HG03342 (cell line): Measurements from ENCODE around the gene MRPS27.
A peak's percentile ranks its signal among the peaks of the same experiment; 100 is the strongest.
"Not testable (repeated sequence)": the region's sequence is repeated elsewhere in the genome, so short reads cannot be mapped to it uniquely, and the experiment has no call there.

ENCODE experiments used
- ATAC-seq: cut with Tn5 transposase; IDR thresholded peaks from one replicate; pipeline ENCODE4 v1.9.1; 2021; ENCODE audit warnings: mild to moderate bottlenecking, moderate library complexity; ENCODE audit not compliant: unreplicated experiment

Gene MRPS27

DNA sequence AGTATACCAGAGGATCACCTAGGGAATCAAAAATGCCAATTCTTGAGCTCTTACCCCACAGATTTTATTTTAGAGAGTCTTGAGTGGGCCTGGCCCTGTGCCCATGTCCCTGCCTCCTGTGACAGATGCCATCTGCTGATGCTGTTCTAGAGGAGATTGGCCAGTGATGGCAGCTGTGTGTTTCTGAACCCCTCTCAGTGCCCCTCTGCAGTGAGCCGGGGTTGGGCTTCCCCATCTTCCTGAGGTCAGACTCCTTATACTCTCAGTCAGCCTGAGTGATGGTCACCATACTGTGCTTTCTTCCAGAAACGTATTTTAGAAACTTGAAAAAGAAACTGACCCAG, 6.2 kb upstream of the MRPS27 start:
- ATAC-seq, result no peak

DNA sequence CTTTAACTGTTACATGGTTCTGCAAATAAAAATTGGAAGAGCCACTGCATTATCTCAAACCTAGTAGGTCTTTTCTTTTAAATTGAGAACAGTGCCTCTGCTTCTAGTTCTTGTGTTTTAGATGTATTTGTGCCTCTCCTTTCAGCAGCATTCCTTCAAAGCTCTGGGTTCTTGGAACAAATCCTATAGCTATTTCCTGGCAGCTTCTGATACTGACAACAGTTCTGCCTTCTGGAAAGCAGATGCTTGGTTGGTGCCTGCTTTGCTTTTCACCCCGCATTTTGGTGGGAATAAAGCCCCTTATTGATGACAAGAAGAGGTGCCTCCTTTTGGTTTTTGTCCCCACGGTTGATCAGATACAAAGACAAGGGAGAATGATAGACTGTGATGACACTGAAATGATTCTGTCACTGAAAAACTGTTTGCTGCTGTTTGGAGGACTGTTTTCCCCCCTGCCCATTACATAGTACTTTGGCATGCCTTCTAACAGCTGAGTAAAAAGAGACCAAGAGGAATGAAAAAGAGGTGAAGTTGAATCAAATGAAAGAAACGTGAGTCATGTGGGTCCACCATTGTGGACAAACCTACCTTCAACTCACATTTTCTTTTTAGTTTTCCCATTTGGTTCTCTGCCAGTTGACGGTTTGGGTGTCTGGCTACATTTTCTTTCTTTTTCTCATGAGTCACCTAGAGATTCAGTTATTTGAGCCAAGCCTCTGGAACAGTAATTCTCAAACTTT, 5.7 kb upstream of the MRPS27 start:
- no peak for ATAC-seq

DNA sequence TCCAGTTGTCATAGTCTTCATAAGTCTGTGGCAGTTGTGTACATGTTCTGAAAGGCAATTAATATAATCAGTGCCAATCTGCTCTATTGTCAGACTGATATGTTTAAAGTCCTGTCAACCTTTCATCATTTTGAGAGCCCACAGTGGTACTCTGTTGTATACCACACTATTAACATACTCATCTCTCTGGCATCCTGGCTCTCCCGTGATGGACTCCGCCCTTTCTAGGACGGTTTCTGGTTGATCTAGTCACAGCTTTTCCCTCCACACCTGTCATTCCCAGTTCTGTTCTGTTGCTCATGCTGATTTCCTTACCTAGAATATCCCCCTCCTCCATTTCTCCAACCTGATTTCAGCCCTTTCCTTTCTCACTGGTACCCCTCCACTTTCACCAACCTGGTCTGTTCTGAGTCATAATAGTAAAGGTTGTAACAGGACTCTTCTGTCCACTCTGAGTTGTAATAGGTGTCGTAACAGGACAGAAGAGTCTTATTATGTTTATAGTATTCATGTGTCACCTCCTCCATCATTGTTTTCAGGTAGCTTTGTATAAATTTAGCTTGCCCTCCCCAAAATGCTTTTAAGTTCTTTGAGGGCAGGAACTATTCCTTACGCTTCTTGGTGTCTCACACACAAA, 4.3 kb upstream of the MRPS27 start:
- no peak for ATAC-seq

DNA sequence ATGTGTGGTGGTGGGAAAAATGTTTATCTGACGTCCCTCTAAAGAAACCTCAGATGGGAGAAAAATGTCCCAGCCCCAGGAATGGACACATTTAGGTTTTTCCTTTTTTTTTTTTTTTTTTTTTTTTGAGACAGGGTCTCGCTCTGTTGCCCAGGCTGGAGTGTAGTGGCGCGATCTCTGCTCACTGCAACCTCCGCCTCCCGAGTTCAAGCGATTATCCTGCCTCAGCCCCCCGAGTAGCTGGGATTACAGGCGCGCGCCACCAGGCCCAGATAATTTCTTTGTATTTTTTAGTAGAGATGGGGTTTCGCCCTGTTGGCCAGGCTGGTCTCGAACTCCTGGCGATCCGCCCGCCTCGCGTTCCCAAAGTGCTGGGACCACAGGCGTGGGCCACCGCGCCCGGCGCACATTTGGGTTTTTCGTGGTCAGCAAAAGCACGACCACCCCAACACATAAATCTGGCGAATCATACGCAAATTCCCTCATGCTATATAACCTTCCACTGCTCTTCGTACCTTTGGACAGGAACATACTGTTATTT, 535 bp downstream of the MRPS27 start:
- ATAC-seq, result not testable (repeated sequence)

DNA sequence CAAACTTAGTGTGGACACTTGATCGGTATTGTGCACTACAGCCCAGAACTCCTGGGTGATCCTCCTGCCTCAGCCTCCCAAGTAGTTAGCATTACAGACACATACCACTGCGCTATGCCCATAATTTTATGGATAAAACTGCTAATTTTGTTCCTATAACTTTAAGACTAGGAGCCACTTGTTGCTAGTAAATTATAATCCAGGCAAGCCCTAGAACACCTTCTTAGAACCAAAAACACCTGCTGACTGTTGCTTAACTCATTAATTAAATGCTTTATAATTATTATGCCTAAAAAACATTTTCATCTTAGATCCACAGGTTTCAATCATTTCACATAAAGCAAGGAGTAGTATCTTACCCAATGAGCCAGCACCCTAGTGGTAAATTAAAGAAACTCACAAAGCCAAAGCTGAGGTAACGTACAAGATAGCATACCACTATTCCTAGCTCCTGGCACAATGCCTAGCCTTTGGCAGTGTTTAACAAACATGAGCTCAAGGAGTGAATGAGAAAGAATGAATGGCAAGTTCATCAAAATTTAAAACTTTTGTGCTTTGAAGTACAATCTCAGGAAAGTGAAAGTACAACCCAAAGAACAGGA, 5.4 kb downstream of the MRPS27 start:
- ATAC-seq, result no peak

DNA sequence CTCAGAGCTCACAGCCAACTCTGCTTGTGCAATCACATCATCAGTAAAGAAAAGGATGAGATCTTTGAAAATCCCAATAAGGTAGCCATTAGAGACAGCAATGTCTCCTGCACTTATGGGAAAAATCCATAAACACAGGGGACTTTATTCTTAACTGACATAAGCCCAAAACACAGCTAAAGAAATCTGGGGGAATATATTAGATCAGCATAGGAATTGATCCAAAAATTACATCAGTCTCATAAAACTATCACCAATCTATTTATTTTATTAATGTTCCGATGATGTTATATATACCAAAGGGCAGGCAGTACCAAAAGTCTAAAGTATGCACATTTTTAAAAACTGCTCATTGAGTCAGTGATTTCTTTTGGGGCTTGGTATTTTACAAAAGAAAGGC, 6.9 kb downstream of the MRPS27 start:
- ATAC-seq, result no peak

DNA sequence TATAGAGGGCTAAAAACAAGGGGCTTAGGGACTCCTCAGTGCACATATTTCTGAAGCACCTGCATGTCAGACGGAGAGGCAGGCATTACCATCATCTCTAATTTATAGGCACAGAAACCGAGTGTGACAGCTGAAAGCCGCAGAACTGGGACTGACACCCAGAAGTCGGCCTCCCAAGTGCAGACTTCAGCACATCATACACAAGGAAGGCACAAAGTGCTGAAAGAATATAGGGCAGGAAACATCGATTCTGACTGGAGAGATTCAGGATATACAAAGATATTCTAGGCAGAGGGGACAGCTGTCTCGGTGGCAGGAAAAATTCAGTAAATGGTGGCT, 11.2 kb downstream of the MRPS27 start:
- ATAC-seq, result no peak

DNA sequence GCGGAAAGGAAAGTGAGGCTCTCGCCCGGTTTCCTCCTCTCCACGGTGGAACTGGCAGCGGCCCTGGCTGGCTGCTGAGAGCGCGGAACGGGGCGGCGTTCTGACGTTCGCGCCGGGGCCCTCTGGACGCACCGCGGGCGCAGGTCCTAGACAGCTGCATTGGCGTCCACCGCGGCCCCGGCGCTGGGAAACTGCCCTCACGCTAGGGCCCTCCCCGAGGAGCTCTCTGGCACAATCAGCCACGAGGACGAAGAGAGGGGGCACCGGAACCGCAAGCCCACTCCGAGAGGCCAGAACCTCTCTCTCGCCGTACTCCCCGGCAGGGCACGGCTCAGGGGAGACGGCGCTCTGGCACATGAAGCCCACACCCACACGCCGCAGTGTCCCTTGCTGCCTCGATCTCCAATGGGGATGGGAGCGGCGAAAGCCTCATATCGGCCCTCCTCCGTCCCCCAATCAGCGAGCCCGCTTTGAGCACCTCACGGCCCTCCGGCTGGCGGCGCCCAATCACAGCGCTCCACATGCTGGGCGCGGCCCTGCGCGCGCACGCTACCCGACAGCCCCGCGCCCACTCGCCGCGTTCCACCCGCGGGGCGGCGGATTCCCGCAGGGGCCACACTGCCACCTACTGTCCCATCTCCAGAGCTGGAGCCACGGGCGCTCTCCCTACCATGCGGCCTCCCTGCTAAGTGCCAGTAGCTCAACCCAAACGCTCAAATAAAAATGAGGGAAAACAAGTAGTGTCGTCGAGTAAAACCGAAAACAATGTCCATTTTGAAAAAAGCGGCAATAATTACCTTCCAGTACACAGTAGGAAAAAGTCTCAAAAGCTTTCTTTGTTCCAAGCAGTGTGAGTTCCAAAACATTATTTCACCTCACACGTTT, 11.8 kb downstream of the MRPS27 start:
- peak; percentile 91 for ATAC-seq

DNA sequence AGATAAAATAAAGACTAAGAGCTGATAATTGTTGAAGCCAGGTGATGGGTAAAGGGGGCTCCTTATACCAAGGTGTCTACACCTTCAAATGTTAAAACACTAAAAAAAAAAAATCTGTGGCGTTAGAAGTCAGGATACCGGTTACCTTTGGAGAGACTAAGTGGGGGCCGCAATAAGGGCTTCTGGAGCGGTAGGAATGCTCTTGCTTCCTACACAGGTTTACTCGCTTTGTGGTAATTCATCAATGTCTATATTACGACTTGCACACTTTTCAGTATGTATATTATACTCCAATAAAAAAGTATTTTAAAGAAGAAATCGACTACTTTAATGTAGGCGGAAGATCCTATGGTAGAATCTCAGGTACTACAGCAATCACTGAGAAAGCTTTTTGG, 12.5 kb downstream of the MRPS27 start:
- ATAC-seq, result no peak

DNA sequence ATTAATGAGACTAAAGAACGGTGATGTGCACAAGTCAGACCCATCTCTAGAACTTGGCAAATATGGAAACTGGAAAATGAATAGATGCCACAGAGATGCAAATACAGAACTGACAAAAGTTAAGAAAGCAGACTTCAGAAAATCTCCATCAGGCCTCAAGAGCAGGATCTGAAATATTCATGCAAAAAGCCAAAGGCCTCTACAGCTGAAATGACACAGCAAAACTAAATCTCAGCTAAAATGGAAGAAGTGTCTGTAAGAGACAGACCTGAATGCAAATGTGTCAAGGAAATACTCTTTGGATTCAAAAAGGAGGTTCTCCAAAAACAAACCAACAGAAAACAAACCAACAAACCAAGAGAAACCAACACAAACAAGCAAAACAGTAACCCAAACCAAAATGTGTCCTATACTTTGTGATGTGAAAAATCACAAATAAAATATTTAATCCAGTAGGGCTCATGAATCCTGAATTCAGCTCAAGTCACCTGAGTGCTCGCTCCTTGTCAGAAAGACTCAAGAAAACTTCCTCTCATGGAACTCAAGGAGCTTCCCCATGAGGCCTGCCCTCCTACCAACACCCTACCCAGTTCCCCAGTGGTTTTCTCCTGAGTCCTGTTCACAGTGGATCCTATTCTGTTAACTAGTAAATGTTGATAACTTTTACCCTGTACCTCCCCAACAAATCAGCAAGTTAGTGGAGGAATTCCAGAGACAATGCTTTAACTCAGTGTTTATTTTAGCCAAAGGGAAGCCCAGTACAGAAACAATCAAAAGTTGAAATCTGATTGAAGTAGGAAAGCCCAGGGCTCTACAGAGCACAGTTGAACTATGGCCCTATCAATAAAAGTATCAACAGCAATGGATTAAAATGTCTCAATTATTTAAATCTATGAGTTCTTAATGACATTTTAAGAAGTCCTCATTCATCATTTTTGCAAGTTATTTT, 14.6 kb downstream of the MRPS27 start:
- ATAC-seq, result no peak

DNA sequence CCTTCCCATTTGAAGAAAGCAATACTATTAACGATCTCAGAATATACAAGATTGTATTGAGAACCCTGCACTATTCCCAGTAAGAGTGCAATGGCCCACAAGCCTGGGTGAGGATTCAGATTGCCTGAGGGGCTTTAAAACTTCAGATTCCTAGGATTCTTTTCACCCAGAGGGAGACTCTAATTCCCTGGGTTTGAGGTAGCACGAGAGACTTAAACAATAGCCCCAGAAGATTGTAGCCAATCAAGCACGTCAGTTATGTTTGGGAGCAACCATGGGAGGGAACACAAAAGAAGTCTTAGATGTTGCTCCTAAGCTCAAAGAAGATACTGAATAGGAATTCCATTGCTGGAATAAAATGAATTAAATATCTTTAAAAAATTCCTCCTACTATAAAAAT, 17.9 kb downstream of the MRPS27 start:
- ATAC-seq, result no peak

DNA sequence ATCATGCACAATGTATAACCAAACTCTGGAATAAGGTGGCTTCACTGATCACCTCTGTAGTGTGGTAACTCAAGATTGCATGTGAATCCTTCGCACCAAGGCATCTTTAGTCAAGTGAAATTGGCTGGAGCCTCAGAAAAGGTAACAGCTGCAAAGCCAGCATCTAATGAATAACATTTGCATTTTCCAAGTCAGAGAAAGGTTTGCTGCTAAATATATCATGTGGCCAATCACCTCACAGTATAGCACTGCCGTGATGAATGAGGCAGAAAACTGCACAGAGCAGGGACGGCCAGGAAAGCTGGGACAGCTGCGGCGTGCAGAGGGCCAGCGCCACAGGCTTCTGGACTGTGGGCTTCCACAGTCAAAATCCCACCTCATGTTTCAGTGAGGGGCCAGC, 18.5 kb downstream of the MRPS27 start:
- peak; percentile 71 for ATAC-seq

DNA sequence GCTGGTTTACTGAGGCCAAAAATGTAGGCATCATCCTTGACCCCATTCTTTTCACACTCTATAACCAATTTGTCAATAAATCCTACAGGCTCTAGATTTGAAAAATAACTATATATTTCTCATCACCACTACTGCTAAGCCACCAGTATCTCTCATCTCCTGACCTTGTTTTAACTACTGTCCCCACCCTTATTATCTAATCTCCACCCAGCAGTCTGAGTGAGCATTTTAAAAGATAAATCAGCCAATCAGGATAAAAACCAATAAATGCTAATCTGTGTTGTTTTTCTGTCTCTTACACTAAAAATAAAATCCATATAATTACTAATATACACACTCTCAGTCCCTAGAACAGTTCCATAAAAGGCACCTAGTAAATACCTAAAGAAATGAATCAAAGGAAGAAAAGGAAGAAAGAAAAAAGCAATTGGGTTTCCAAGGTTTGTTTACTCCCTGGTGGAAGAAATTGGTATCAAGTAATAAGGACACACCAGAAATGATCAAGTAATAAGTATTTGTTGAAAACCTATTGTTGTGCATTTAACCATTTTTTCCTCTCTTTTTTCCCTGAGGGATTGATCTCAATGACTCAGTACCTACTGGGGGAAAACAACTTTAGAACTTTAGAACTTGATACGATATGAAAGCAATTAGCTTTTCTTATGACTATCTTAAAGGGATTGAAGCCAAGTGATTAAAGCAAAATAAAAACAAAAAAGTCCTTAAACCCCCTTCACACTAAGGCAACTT, 19.3 kb downstream of the MRPS27 start:
- no peak for ATAC-seq

DNA sequence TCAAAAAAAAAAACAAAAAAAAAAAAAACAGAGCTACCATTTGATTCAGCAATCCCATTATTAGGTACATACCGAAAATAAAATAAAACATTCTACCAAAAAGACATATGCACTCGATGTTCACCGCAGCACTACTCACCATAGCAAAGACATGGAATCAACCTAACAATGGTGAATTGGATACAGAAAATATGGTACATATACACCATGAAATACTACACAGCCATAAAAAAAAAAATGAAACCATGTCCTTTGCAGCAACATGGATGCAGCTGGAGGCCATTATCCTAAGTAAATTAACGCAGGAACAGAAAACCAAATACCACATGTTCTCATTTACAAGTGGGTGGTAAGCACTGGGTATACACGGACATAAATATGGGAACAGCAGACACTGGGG, 21.3 kb downstream of the MRPS27 start:
- no peak for ATAC-seq

DNA sequence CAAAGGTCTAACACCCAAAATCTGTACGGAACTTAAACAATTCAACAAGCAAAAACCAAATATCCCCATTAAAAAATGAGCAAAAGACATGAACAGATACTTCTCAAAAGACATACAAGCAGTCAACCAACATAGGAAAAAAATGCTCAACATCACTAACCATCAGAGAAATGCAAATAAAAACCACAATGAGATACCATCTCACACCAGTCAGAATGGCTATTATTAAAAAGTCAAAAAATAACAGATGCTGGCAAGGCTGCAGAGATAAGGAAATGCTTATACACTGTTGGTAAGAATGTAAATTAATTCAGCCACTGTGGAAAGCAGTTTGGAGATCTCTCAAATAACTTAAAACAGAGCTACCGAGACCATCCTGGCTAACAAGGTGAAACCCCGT, 21.9 kb downstream of the MRPS27 start:
- peak; percentile 46 for ATAC-seq

DNA sequence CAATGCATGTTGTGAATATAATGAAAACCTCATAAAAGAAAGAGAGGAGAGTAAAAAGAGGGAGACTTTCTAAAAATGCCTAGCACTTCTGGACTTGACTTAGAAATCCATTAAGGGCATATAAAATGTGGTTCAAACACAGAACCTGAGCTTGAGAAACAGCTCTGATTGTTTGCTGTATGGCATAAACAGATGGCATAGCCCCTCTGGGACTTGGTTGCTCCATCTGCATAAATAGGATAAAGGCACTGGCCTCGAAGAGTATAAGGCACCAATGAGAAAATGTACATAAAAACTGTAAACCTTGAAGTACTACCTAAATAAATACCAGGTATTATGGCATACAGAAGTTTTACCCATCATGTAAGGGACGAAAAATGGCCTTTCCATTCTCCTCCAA, 23.8 kb downstream of the MRPS27 start:
- no peak for ATAC-seq

DNA sequence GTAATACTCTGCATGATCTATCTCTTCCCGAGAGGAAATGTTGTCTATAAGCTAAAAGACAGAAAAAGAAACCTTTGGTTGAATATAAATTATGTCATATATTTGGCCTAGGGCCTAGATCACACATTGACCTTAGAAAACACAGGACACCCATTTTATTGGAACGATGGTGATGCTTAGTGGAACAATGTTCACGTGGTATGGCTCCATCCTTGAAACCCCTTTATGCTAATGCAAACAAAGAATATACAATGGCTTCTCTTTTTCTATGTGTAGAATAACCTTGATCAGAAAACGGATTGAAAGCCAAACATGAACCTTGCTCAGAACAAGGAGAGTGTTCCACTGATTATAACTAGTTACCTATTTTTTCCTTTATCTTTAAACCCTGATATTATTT, 24.5 kb downstream of the MRPS27 start:
- no peak for ATAC-seq

DNA sequence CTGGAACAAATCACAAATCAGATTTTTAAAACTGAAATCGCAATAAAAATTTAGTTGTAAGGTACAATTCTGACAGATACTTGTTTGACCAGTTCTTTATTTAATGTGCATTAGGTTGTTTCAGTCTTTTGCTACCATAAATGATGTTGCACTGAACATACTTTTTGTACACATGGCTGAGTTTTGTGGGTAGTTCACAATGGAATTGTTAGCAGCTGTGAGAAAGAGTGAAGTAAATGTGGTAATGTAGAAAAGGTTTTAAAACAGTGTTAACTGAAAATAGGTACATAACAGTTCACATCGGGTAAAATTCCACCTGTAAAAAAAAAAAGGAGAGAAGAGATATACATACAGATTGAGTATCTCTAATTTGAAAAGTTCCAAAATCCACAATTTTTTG, 25.6 kb downstream of the MRPS27 start:
- ATAC-seq, result no peak

DNA sequence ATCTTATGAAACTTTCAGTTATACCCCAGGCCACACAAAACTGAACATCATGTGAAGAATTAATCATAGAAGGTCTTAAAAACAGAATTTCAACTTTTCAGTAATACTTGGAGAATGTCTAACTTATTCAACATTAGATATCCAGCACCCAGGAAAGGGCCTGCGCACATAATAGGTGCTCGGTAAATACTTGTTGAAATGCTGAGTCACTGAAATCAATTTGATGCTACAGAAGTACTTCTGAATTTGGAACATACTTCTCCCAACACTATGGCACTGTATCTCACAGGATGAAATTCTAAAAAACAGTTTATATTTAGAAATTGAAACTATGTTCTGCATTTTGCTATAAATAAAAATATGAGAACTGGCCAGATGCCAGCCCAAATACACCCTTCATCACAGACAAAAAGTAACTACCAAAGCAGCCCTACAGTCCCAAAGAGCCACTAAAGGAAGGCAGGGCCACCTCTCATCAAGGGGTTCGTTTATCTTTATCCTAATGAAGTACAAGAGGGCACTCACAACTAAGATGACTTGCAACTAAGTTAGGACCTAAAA, 26.5 kb downstream of the MRPS27 start:
- no peak for ATAC-seq
